Gastrocnemius medialis (tissue), 4 donors: ENCODE data around the gene FOXD3. TPM values are rescaled to one million over a fixed set of nuclear protein-coding genes. Genes with fewer than 3 reads are reported as not detected.

Source experiments
- ATAC-seq, 2 donors: fragments of 150-250 bp; one replicate each; pipeline ENCODE4 v1.9.1; 2016
- DNase-seq, 2 donors: peaks; one replicate each; pipeline ENCODE4 v3.0.0-alpha.2; 2019
- H3K27ac ChIP-seq, 4 donors: fragments of 200-600 bp; sonication (generic); 1 replicate in 1 of 4; 2 replicates in 3 of 4; pipeline ENCODE4 v1.5.1; 2016 to 2018; ENCODE audit warnings: mild to moderate bottlenecking in 2 of 4, moderate library complexity in 1 of 4
- H3K27me3 ChIP-seq, 3 donors: fragments of 200-600 bp; sonication (generic) in 2 of 3; 1 replicate in 1 of 3; 2 replicates in 2 of 3; pipeline versions ENCODE4 v1.5.1 to v1.6.0; 2016 to 2019; ENCODE audit warnings: mild to moderate bottlenecking in 1 of 3, moderate library complexity in 1 of 3
- H3K36me3 ChIP-seq, 2 donors: fragments of 200-600 bp; sonication (generic) in 1 of 2; one replicate each; pipeline ENCODE4 v1.5.1; 2017 to 2018
- H3K4me1 ChIP-seq, 2 donors: fragments of 200-600 bp; sonication (generic) in 1 of 2; one replicate each; pipeline ENCODE4 v1.5.1; 2016 to 2017; ENCODE audit warnings: mild to moderate bottlenecking in 2 of 2
- H3K4me3 ChIP-seq, 4 donors: fragments of 200-600 bp; sonication (generic) in 3 of 4; 1 replicate in 1 of 4; 2 replicates in 3 of 4; pipeline ENCODE4 v1.5.1; 2016 to 2019; ENCODE audit warnings: mild to moderate bottlenecking in 2 of 4
- H3K9me3 ChIP-seq, 3 donors: fragments of 200-600 bp; sonication (generic) in 2 of 3; 1 replicate in 1 of 3; 2 replicates in 2 of 3; pipeline ENCODE4 v1.5.1; 2016 to 2019
- POLR2A ChIP-seq, 2 donors: fragments of 450-650 bp; IDR thresholded peaks; one replicate each; pipeline ENCODE4 v1.6.1; 2017; ENCODE audit warnings: antibody characterized with exemption in 2 of 2, mild to moderate bottlenecking in 2 of 2, moderate library complexity in 2 of 2
- in situ Hi-C, 4 donors: fragments of 200-750 bp; cut with MboI; loops; one replicate each; pipeline versions ENCODE4 v1.15.0 to v1.8.0; 2017; ENCODE audit warnings: low sequenced_read_pairs in 4 of 4
- intact Hi-C: fragments of 100-400 bp; cut with DNase I; formaldehyde crosslinking; loops from one replicate; pipeline ENCODE4 v1.15.1; 2023; ENCODE audit warnings: low total_unique reads
- total RNA-seq, 4 donors: library from RNA; depleted of rRNA; stranded (reverse); fragments of >200 nt; gene quantifications; one replicate each; pipeline versions ENCODE4 v1.1.0 to v1.2.3, GENCODE V29; 2016
- TF ChIP-seq, protein P1 (sequence below), 5 experiments: fragments of 450-650 bp in 3 of 5; fragments of 200-600 bp in 2 of 5; sonication (generic) in 2 of 5; IDR thresholded peaks in 4 of 5; conservative IDR thresholded peaks in 1 of 5; 1 replicate in 4 of 5; 2 replicates in 1 of 5; pipeline ENCODE4 v1.5.1; 2016 to 2019; ENCODE audit warnings: antibody characterized with exemption in 5 of 5, mild to moderate bottlenecking in 3 of 5, moderate library complexity in 3 of 5

FOXD3 gene
- total RNA-seq, 4 donors from 2014 or later = 0.22 to 0.97 (median 0.58) TPM

DNA sequence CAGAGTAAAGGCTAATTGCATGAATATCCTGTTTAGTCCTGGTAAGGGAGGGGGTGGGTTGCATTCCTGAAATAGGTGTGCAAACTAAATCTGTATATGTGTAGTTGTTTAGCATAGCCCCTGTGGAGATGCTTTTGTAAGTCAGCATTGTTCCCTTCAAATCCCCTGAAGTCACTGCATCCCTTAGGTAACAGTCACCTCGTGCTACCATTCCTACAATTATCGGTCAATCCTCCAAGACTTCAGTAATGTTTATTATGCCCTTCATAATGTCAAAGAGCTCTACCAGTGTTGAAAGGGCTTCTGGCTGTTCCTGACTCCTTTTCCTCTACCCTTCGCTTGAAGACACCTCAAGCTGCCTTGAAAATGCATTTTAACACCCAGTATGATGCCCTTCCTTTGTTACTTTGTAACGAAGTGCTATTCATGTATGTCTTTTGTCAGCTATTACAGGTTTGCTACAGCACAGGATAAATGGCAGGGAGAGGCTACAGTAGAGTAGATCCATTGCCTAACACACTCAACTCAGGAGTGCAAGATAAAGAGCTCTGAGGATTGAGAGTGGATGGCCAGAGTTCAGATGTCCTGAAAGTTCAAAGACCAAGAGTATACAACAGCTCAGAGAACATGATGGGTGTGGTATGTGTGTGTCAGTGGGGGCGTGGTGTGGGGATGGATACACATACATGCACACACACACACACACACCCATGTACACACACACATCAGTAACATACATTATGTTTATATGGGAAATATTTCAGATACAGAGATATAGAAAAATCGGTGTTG, 27.4 kb upstream of the FOXD3 start:
- TF ChIP-seq, protein P1, sequence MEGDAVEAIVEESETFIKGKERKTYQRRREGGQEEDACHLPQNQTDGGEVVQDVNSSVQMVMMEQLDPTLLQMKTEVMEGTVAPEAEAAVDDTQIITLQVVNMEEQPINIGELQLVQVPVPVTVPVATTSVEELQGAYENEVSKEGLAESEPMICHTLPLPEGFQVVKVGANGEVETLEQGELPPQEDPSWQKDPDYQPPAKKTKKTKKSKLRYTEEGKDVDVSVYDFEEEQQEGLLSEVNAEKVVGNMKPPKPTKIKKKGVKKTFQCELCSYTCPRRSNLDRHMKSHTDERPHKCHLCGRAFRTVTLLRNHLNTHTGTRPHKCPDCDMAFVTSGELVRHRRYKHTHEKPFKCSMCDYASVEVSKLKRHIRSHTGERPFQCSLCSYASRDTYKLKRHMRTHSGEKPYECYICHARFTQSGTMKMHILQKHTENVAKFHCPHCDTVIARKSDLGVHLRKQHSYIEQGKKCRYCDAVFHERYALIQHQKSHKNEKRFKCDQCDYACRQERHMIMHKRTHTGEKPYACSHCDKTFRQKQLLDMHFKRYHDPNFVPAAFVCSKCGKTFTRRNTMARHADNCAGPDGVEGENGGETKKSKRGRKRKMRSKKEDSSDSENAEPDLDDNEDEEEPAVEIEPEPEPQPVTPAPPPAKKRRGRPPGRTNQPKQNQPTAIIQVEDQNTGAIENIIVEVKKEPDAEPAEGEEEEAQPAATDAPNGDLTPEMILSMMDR (IDR thresholded peaks at IDR 0.05 in 4 of 5, conservative IDR thresholded peaks at IDR 0.05 in 1 of 5) = no peak
- no peak for TF ChIP-seq POLR2A (IDR thresholded peaks at IDR 0.05)
- in situ Hi-C loops = no loop called here
- Histone ChIP-seq H3K27me3 (no peaks in the 10 kb centered on the region), H3K4me3 (no peak overlapping the region), H3K36me3 (no peaks in the 10 kb centered on the region), H3K9me3 (no peaks in the 10 kb centered on the region), H3K27ac (no peak overlapping the region), H3K4me1 (no peaks in the 10 kb centered on the region)
- ATAC-seq (no peak), DNase-seq (no peak)
- intact Hi-C loops = no loop called here

- no peak for TF ChIP-seq POLR2A (IDR thresholded peaks at IDR 0.05)
- TF ChIP-seq, protein P1 (IDR thresholded peaks at IDR 0.05 in 4 of 5, conservative IDR thresholded peaks at IDR 0.05 in 1 of 5) = no peak
- Histone ChIP-seq H3K36me3 (no peaks in the 10 kb centered on the region), H3K27ac (no peak overlapping the region), H3K27me3 (peaks cover 4 to 6% (median 6%) of the 10 kb centered on the region in 3 donors), H3K4me3 (no peak overlapping the region), H3K4me1 (no peaks in the 10 kb centered on the region), H3K9me3 (no peaks in the 10 kb centered on the region)
- DNase-seq (no peak), ATAC-seq (no peak)
- in situ Hi-C loops (no loop called here), intact Hi-C loops (no loop called here)
Measured at GRCh38 chr1:63304410-63304809, 18.0 kb upstream of the FOXD3 start.

DNA sequence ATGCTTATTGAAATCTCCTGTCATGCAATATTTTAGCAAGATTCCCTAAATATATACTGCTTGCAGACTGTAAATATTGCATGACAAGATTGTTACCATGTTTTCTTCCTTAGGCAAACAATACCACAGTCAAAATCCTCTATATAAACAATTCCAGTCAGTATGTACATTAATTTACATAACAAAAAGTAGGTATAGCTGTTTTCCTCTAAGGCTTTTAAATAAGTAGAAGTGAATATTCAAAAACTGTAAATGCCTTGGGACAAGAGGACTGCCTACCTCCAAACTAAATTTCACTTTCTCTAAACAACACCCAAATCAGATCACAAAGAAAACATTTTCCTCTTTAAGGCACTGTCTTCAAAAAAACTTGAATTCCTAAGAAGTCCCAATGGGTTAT, 17.3 kb upstream of the FOXD3 start:
- H3K36me3 ChIP-seq = no peaks in the 10 kb centered on the region
- in situ Hi-C loops = no loop called here
- H3K9me3 ChIP-seq = no peaks in the 10 kb centered on the region
- intact Hi-C loops = no loop called here
- DNase-seq (no peak), ATAC-seq (no peak)
- TF ChIP-seq POLR2A (IDR thresholded peaks at IDR 0.05) = no peak
- TF ChIP-seq, protein P1 (IDR thresholded peaks at IDR 0.05 in 4 of 5, conservative IDR thresholded peaks at IDR 0.05 in 1 of 5) = no peak
- H3K27me3 ChIP-seq = peaks cover 4 to 6% (median 6%) of the 10 kb centered on the region in 3 donors
- H3K4me1 ChIP-seq = no peaks in the 10 kb centered on the region
- H3K27ac ChIP-seq = no peak overlapping the region
- H3K4me3 ChIP-seq = no peak overlapping the region

DNA sequence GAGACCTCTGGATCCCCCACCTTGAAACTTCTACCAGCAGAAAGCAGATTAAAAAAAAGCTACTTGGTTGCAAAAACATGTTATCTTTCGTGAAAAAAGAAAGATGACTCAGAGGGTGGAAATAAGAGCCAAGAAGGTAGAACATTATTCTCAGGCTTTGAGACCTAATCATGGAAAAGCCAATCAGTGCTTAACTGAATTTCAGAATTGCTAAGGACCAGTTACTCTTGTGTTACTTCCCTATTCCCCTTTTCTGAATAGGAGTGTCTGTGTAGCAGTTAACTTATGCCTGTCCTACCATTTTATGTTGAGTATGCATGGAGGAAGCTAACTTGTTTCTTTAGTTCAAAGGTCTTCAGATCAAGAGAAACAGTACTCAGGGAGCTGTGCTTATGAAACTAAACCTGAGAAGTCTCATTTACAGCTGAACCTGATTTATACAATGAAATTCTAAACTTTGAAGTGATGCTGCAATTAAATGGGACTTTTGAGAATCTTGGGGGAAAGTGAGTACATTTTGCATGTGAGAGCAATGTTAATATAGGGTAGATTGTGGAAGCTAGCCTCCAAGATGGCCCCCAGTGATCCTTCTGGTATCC, 15.1 kb upstream of the FOXD3 start:
- in situ Hi-C loops (no loop called here), intact Hi-C loops (no loop called here)
- no peaks in the 10 kb centered on the region for H3K36me3 ChIP-seq
- no peak overlapping the region for H3K27ac ChIP-seq
- no peaks in the 10 kb centered on the region for H3K4me1 ChIP-seq
- DNase-seq (no peak), ATAC-seq (no peak)
- H3K4me3 ChIP-seq = no peak overlapping the region
- peaks cover 4 to 6% (median 6%) of the 10 kb centered on the region in 3 donors for H3K27me3 ChIP-seq
- TF ChIP-seq POLR2A (IDR thresholded peaks at IDR 0.05) = no peak
- TF ChIP-seq, protein P1 (IDR thresholded peaks at IDR 0.05 in 4 of 5, conservative IDR thresholded peaks at IDR 0.05 in 1 of 5) = no peak
- no peaks in the 10 kb centered on the region for H3K9me3 ChIP-seq
